NOMO-1 (cell line): Measurements from ENCODE around the gene STYK1.
A peak's percentile ranks its signal among the peaks of the same experiment; 100 is the strongest.

Experiments
- DNase-seq, 2 experiments: peaks; one replicate each; lab custom pipeline; 2025; ENCODE audit not compliant: unreplicated experiment in 2 of 2; lab: John Stamatoyannopoulos, UW

The STYK1 gene

GRCh38 chr12:10673659-10674384, at the start of gene STYK1:
Gene STYK1 (minus strand): TSS chr12:10674052. CDS start chr12:10634618, 39,434 bp downstream.
- peak; percentile 55 to 58 for DNase-seq

- DNase-seq: peak; percentile 74 to 78
Observed at GRCh38 chr12:10722905-10723746, 49.3 kb upstream of the STYK1 start, which contains the start of gene YBX3. Gene YBX3 (minus strand): TSS chr12:10723323. CDS start chr12:10723111, 212 bp downstream.

GRCh38 chr12:10722502-10722904, 48.7 kb upstream of the STYK1 start:
- DNase-seq: peak; percentile 5 to 53

- DNase-seq: peak; percentile 65
Observed at GRCh38 chr12:10721651-10722501, 48.0 kb upstream of the STYK1 start.

- peak in 1 of 2 experiments; percentile 30 for DNase-seq
Observed at GRCh38 chr12:10720974-10721650, 47.3 kb upstream of the STYK1 start.

- no peak for DNase-seq
Observed at GRCh38 chr12:10719482-10719881, 45.6 kb upstream of the STYK1 start.

- no peak for DNase-seq
Observed at GRCh38 chr12:10718279-10718821, 44.5 kb upstream of the STYK1 start.

- no peak for DNase-seq
Observed at GRCh38 chr12:10717410-10717809, 43.6 kb upstream of the STYK1 start.

GRCh38 chr12:10716704-10717315, 43.0 kb upstream of the STYK1 start:
- DNase-seq: no peak

- DNase-seq: no peak
Observed at GRCh38 chr12:10716277-10716676, 42.4 kb upstream of the STYK1 start.

GRCh38 chr12:10715491-10715890, 41.6 kb upstream of the STYK1 start:
- DNase-seq: no peak

GRCh38 chr12:10709808-10710207, 36.0 kb upstream of the STYK1 start:
- no peak for DNase-seq

GRCh38 chr12:10708862-10709261, 35.0 kb upstream of the STYK1 start:
- DNase-seq: no peak

- no peak for DNase-seq
Observed at GRCh38 chr12:10705655-10706054, 31.8 kb upstream of the STYK1 start.

GRCh38 chr12:10701843-10702242, 28.0 kb upstream of the STYK1 start:
- DNase-seq: no peak

GRCh38 chr12:10701131-10701681, 27.4 kb upstream of the STYK1 start:
- no peak for DNase-seq

GRCh38 chr12:10700581-10700980, 26.7 kb upstream of the STYK1 start:
- no peak for DNase-seq

- DNase-seq: no peak
Observed at GRCh38 chr12:10697862-10698261, 24.0 kb upstream of the STYK1 start.

- DNase-seq: no peak
Observed at GRCh38 chr12:10697156-10697555, 23.3 kb upstream of the STYK1 start.
